Peyer's patch (tissue), 4 donors: ENCODE results near the gene EGR4.

Experiments used
- CTCF ChIP-seq, 6 experiments: fragments of 450-650 bp in 4 of 6; fragments of 200-600 bp in 2 of 6; sonication (generic) in 1 of 6; IDR thresholded peaks; one replicate each; pipeline ENCODE4 v1.5.1; 2017 to 2019; ENCODE audit warnings: antibody characterized with exemption in 6 of 6, mild to moderate bottlenecking in 3 of 6, moderate library complexity in 1 of 6
- POLR2A ChIP-seq, 2 donors: fragments of 450-650 bp; IDR thresholded peaks; one replicate each; pipeline ENCODE4 v1.5.1; 2017; ENCODE audit warnings: antibody characterized with exemption in 2 of 2, mild to moderate bottlenecking in 2 of 2, moderate library complexity in 2 of 2

DNA sequence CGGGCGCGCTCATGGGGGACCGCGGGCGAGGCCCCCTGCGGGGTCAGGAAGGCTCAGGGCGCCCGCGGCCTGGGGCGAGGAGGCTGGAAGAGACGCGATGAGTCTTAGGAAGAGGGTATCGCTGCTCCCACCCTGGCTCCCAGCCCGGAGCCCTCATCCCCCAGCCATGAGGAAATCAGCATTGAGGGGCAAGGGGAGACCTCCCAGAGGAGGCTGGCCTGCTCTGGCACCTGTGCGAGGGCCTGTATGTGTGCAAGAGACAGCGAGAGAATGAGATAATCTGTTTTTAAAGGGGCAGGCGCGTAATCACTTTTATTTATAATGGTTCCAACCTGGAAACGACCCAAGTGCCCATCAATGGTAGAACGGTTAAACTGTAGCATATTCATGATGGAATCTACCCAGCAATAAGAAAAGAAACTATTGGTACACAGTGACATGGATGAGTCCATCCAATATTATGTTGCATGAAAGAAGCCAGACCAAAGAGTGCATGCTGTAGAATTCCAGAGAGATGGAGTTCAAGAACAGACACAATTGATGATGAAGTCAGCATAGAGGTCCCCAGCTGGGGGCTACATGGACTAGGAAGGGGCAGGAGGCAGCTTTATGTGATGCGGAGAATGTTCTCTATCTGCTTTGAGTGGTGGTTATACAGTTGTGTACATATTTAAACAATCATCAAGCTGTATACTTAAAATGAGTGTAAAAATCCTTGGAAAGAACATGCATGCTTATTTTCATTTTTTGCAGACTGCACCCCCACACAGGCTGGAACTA, 23.5 kb downstream of the EGR4 start:
- TF ChIP-seq CTCF (IDR thresholded peaks at IDR 0.05) (no peak), POLR2A (IDR thresholded peaks at IDR 0.05) (no peak)
